NOMO-1 (cell line): ENCODE measurements around the gene FGF12.
A peak's percentile ranks its signal among the peaks of the same experiment; 100 is the strongest.
"Not testable (repeated sequence)": the region's sequence is repeated elsewhere in the genome, so short reads cannot be mapped to it uniquely, and the experiment has no call there.

Experiments
- DNase-seq, 2 experiments: peaks; one replicate each; lab custom pipeline; 2025; ENCODE audit not compliant: unreplicated experiment in 2 of 2; lab: John Stamatoyannopoulos, UW

FGF12 gene

GRCh38 chr3:192727032-192727847, at the start of gene FGF12:
Gene FGF12 (minus strand): TSS chr3:192727541.
- DNase-seq, result no peak

GRCh38 chr3:192774341-192774740, 47.0 kb upstream of the FGF12 start:
- not testable (repeated sequence) for DNase-seq

GRCh38 chr3:192772240-192772894, 45.0 kb upstream of the FGF12 start:
- no peak for DNase-seq

- DNase-seq, result no peak
These were observed 31.3 kb upstream of the FGF12 start for GRCh38 chr3:192758654-192759053.

GRCh38 chr3:192751148-192751547, 23.8 kb upstream of the FGF12 start:
- DNase-seq, result no peak

- peak; percentile 11 to 13 for DNase-seq
These were observed 22.9 kb upstream of the FGF12 start for GRCh38 chr3:192750201-192750600.

GRCh38 chr3:192747746-192748145, 20.4 kb upstream of the FGF12 start:
- no peak for DNase-seq

- DNase-seq, result no peak
These were observed 19.8 kb upstream of the FGF12 start for GRCh38 chr3:192747145-192747544.

GRCh38 chr3:192745150-192745549, 17.8 kb upstream of the FGF12 start:
- no peak for DNase-seq

GRCh38 chr3:192744604-192745003, 17.3 kb upstream of the FGF12 start:
- not testable (repeated sequence) for DNase-seq

- DNase-seq, result no peak
These were observed 10.2 kb upstream of the FGF12 start for GRCh38 chr3:192737506-192737905.

GRCh38 chr3:192731233-192731632, 3.9 kb upstream of the FGF12 start:
- DNase-seq, result no peak

- DNase-seq, result no peak
These were observed 956 bp downstream of the FGF12 start for GRCh38 chr3:192726385-192726784.

GRCh38 chr3:192719964-192720363, 7.4 kb downstream of the FGF12 start:
- DNase-seq, result no peak

- no peak for DNase-seq
These were observed 9.2 kb downstream of the FGF12 start for GRCh38 chr3:192718156-192718555.

- no peak for DNase-seq
These were observed 12.2 kb downstream of the FGF12 start for GRCh38 chr3:192715126-192715525.

GRCh38 chr3:192711126-192711525, 16.2 kb downstream of the FGF12 start:
- not testable (repeated sequence) for DNase-seq

- no peak for DNase-seq
These were observed 17.0 kb downstream of the FGF12 start for GRCh38 chr3:192710366-192710765.

GRCh38 chr3:192706272-192706671, 21.1 kb downstream of the FGF12 start:
- no peak for DNase-seq

- DNase-seq, result no peak
These were observed 26.5 kb downstream of the FGF12 start for GRCh38 chr3:192700885-192701284.

- no peak for DNase-seq
These were observed 30.3 kb downstream of the FGF12 start for GRCh38 chr3:192696943-192697587.
